SK-N-SH treated with all-trans-retinoic acid at 6 μM for 48 hours (cell line): ENCODE data around the gene ACAA1.
A peak's percentile ranks its signal among the peaks of the same experiment; 100 is the strongest.

ENCODE experiments used
- ATAC-seq: fragments of 200-7000 bp; cut with Tn5 transposase; 3 replicates; pipeline ENCODE4 v1.9.1; 2020; ENCODE audit warnings: mild to moderate bottlenecking, moderate library complexity
- ARNTL ChIP-seq: fragments of 450-650 bp; formaldehyde crosslinking; IDR thresholded peaks from 2 replicates; pipeline ENCODE4 v1.5.0; 2020; ENCODE audit warnings: low read depth, mild to moderate bottlenecking, moderate library complexity, borderline replicate concordance
- BACH2 ChIP-seq: fragments of 250-450 bp; sonication (Bioruptor Pico); IDR thresholded peaks from 2 replicates; pipeline ENCODE4 v1.9.0; 2021; ENCODE audit warnings: mild to moderate bottlenecking, borderline replicate concordance
- CSDC2 ChIP-seq: fragments of 250-450 bp; sonication (Bioruptor Pico); IDR thresholded peaks from 2 replicates; pipeline ENCODE4 v1.5.0; 2020; ENCODE audit warnings: mild to moderate bottlenecking, moderate library complexity
- ESRRG ChIP-seq: fragments of 250-450 bp; sonication (Bioruptor Pico); IDR thresholded peaks from 2 replicates; pipeline ENCODE4 v1.6.1; 2021; ENCODE audit warnings: mild to moderate bottlenecking
- ISL1 ChIP-seq: fragments of 250-450 bp; sonication (Bioruptor Pico); IDR thresholded peaks from 2 replicates; pipeline ENCODE4 v2.1.2; 2022; ENCODE audit warnings: mild to moderate bottlenecking, moderate library complexity
- OSR1 ChIP-seq: fragments of 250-450 bp; sonication (Bioruptor Pico); IDR thresholded peaks from 2 replicates; pipeline ENCODE4 v1.8.0; 2022; ENCODE audit warnings: moderate library complexity, mild to moderate bottlenecking, inconsistent platforms
- RARB ChIP-seq: fragments of 250-450 bp; sonication (Bioruptor Pico); IDR thresholded peaks from 2 replicates; pipeline ENCODE4 v1.8.0; 2021; ENCODE audit warnings: mild to moderate bottlenecking, moderate library complexity
- SNAI2 ChIP-seq: fragments of 250-450 bp; sonication (Bioruptor Pico); IDR thresholded peaks from 2 replicates; pipeline ENCODE4 v1.5.0; 2020; ENCODE audit warnings: mild to moderate bottlenecking, moderate library complexity
- TCF4 ChIP-seq: fragments of 250-450 bp; sonication (Bioruptor Pico); IDR thresholded peaks from 2 replicates; pipeline ENCODE4 v1.8.0; 2021; ENCODE audit warnings: mild to moderate bottlenecking, moderate library complexity, borderline replicate concordance
- TOX ChIP-seq: fragments of 250-450 bp; sonication (Bioruptor Pico); IDR thresholded peaks from 2 replicates; pipeline ENCODE4 v1.8.0; 2021; ENCODE audit warnings: mild to moderate bottlenecking, moderate library complexity, borderline replicate concordance
- ZC3H10 ChIP-seq: fragments of 250-450 bp; sonication (Bioruptor Pico); IDR thresholded peaks from 2 replicates; pipeline ENCODE4 v1.5.1; 2021; ENCODE audit warnings: mild to moderate bottlenecking, moderate library complexity
- ZFP3 ChIP-seq: fragments of 250-450 bp; sonication (Bioruptor Pico); IDR thresholded peaks from 2 replicates; pipeline ENCODE4 v1.5.0; 2020; ENCODE audit warnings: mild to moderate bottlenecking, moderate library complexity
- ZFP30 ChIP-seq: fragments of 450-650 bp; formaldehyde crosslinking; IDR thresholded peaks from 2 replicates; pipeline ENCODE4 v1.5.0; 2022; ENCODE audit warnings: mild to moderate bottlenecking, moderate library complexity
- ZNF565 ChIP-seq: fragments of 450-650 bp; formaldehyde crosslinking; conservative IDR thresholded peaks from 2 replicates; pipeline ENCODE4 v1.5.0; 2020; ENCODE audit warnings: low read depth, mild to moderate bottlenecking, moderate library complexity
- ZNF8 ChIP-seq: fragments of 450-650 bp; formaldehyde crosslinking; IDR thresholded peaks from 2 replicates; pipeline ENCODE4 v1.5.0; 2020; ENCODE audit warnings: mild to moderate bottlenecking, moderate library complexity
- TF ChIP-seq, protein P1 (sequence below): fragments of 250-450 bp; sonication (Bioruptor Pico); IDR thresholded peaks from 2 replicates; pipeline ENCODE4 v1.8.0; 2021; ENCODE audit warnings: low read depth, mild to moderate bottlenecking, moderate library complexity, borderline replicate concordance
- TF ChIP-seq, protein P2 (sequence below): fragments of 250-450 bp; sonication (Bioruptor Pico); IDR thresholded peaks from 2 replicates; pipeline ENCODE4 v1.8.0; 2020; ENCODE audit warnings: mild to moderate bottlenecking, moderate library complexity, borderline replicate concordance
- TF ChIP-seq, protein P3 (sequence below): fragments of 250-450 bp; sonication (Bioruptor Pico); IDR thresholded peaks from 2 replicates; pipeline ENCODE4 v1.5.1; 2021; ENCODE audit warnings: mild to moderate bottlenecking, moderate library complexity
- TF ChIP-seq, protein P4 (sequence below): fragments of 250-450 bp; sonication (Bioruptor Pico); IDR thresholded peaks from 2 replicates; pipeline ENCODE4 v1.5.1; 2020; ENCODE audit warnings: low read depth, mild to moderate bottlenecking, moderate library complexity
- TF ChIP-seq, protein P5 (sequence below): fragments of 250-450 bp; sonication (Bioruptor Pico); IDR thresholded peaks from 2 replicates; pipeline ENCODE4 v1.5.0; 2020; ENCODE audit warnings: mild to moderate bottlenecking, moderate library complexity

Gene ACAA1

DNA sequence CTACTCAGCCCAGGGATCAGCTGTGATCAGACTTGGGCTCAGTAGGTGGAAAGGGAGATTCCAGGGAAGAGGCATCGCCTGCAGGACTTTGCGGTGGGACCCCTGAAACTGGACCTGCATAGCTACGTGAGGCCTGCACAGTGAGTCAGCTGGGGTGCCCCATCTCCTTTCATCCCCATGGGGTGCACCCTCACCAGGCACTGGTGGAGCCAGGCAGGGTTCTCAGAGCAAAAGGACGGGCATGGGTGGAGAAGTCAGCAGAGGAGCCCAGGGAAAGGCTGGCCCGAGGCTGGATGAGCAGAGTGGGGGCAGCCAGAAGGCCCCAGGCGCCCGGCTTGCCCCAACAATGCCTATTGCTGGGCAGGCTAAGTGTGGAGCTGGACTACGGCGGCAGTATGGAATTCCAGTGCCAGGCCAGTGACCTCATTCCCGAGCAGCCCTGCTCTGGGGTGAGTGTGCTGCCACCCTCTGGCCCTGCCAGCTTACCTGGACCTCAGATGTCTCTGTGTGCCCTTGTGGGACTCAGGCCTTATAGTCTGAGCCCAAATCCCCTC is 19.7 kb downstream of the ACAA1 start:
- no peak for TF ChIP-seq TOX
- TF ChIP-seq ZNF565 (CRISPR knock-in tag): no peak
- TF ChIP-seq CSDC2 (CRISPR knock-in tag): no peak
- no peak for TF ChIP-seq OSR1 (CRISPR knock-in tag)
- no peak for TF ChIP-seq RARB (CRISPR knock-in tag)
- no peak for TF ChIP-seq ZFP30 (CRISPR knock-in tag)
- TF ChIP-seq ESRRG: no peak
- TF ChIP-seq, protein P1, sequence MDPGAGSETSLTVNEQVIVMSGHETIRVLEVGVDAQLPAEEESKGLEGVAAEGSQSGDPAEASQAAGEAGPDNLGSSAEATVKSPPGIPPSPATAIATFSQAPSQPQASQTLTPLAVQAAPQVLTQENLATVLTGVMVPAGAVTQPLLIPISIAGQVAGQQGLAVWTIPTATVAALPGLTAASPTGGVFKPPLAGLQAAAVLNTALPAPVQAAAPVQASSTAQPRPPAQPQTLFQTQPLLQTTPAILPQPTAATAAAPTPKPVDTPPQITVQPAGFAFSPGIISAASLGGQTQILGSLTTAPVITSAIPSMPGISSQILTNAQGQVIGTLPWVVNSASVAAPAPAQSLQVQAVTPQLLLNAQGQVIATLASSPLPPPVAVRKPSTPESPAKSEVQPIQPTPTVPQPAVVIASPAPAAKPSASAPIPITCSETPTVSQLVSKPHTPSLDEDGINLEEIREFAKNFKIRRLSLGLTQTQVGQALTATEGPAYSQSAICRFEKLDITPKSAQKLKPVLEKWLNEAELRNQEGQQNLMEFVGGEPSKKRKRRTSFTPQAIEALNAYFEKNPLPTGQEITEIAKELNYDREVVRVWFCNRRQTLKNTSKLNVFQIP (CRISPR knock-in tag): no peak
- TF ChIP-seq ZNF8: no peak
- TF ChIP-seq, protein P2, sequence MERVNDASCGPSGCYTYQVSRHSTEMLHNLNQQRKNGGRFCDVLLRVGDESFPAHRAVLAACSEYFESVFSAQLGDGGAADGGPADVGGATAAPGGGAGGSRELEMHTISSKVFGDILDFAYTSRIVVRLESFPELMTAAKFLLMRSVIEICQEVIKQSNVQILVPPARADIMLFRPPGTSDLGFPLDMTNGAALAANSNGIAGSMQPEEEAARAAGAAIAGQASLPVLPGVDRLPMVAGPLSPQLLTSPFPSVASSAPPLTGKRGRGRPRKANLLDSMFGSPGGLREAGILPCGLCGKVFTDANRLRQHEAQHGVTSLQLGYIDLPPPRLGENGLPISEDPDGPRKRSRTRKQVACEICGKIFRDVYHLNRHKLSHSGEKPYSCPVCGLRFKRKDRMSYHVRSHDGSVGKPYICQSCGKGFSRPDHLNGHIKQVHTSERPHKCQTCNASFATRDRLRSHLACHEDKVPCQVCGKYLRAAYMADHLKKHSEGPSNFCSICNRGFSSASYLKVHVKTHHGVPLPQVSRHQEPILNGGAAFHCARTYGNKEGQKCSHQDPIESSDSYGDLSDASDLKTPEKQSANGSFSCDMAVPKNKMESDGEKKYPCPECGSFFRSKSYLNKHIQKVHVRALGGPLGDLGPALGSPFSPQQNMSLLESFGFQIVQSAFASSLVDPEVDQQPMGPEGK (CRISPR knock-in tag): no peak
- TF ChIP-seq, protein P3, sequence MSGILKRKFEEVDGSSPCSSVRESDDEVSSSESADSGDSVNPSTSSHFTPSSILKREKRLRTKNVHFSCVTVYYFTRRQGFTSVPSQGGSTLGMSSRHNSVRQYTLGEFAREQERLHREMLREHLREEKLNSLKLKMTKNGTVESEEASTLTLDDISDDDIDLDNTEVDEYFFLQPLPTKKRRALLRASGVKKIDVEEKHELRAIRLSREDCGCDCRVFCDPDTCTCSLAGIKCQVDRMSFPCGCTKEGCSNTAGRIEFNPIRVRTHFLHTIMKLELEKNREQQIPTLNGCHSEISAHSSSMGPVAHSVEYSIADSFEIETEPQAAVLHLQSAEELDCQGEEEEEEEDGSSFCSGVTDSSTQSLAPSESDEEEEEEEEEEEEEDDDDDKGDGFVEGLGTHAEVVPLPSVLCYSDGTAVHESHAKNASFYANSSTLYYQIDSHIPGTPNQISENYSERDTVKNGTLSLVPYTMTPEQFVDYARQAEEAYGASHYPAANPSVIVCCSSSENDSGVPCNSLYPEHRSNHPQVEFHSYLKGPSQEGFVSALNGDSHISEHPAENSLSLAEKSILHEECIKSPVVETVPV: no peak
- TF ChIP-seq SNAI2: no peak
- no peak for TF ChIP-seq TCF4 (CRISPR knock-in tag)
- TF ChIP-seq, protein P4, sequence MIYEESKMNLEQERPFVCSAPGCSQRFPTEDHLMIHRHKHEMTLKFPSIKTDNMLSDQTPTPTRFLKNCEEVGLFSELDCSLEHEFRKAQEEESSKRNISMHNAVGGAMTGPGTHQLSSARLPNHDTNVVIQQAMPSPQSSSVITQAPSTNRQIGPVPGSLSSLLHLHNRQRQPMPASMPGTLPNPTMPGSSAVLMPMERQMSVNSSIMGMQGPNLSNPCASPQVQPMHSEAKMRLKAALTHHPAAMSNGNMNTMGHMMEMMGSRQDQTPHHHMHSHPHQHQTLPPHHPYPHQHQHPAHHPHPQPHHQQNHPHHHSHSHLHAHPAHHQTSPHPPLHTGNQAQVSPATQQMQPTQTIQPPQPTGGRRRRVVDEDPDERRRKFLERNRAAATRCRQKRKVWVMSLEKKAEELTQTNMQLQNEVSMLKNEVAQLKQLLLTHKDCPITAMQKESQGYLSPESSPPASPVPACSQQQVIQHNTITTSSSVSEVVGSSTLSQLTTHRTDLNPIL: no peak
- no peak for TF ChIP-seq ZC3H10 (CRISPR knock-in tag)
- no peak for TF ChIP-seq ARNTL (CRISPR knock-in tag)
- TF ChIP-seq, all 23 proteins: peak for 0
- ATAC-seq: peak; percentile 35

DNA sequence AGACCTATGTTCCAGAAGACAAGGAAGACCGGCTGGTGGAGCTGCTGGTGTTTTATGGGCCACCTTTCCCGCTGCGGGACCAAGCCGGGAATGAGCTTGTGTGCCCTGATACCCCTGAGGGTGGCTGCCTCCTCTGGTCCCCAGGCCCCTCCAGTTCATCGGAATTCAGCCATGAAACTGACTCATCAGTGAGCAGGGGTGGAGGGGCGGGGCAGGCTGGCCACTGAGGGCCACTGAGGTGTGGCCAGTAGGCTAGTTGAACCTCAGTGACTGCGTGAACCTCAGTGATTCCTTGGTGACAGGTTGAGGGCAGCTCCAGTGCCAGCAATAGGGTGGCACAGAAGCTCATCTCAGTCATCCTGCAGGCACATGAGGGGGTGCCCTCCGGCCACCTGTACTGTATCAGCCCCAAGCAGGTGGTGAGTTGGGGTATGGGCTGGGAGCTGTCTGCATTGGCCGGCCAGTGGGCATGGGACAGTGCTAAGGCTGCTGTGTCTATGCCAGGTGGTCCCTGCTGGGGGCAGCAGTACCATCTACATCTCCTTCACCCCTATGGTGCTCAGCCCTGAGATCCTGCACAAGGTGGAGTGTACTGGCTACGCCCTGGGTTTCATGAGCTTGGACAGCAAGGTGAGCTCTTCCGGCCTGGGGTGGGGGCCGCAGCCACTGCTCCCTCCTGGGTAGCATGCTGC is 20.3 kb downstream of the ACAA1 start:
- peak; percentile 4; the same call in 2 of the 3 replicates for ATAC-seq
- no peak for TF ChIP-seq BACH2 (CRISPR knock-in tag)
- no peak for TF ChIP-seq ISL1 (CRISPR knock-in tag)
- no peak for TF ChIP-seq CSDC2 (CRISPR knock-in tag)
- TF ChIP-seq, protein P4: no peak
- no peak for TF ChIP-seq TCF4 (CRISPR knock-in tag)
- no peak for TF ChIP-seq ESRRG
- TF ChIP-seq ZNF565 (CRISPR knock-in tag): no peak
- no peak for TF ChIP-seq ZFP3 (CRISPR knock-in tag)
- TF ChIP-seq, protein P5, sequence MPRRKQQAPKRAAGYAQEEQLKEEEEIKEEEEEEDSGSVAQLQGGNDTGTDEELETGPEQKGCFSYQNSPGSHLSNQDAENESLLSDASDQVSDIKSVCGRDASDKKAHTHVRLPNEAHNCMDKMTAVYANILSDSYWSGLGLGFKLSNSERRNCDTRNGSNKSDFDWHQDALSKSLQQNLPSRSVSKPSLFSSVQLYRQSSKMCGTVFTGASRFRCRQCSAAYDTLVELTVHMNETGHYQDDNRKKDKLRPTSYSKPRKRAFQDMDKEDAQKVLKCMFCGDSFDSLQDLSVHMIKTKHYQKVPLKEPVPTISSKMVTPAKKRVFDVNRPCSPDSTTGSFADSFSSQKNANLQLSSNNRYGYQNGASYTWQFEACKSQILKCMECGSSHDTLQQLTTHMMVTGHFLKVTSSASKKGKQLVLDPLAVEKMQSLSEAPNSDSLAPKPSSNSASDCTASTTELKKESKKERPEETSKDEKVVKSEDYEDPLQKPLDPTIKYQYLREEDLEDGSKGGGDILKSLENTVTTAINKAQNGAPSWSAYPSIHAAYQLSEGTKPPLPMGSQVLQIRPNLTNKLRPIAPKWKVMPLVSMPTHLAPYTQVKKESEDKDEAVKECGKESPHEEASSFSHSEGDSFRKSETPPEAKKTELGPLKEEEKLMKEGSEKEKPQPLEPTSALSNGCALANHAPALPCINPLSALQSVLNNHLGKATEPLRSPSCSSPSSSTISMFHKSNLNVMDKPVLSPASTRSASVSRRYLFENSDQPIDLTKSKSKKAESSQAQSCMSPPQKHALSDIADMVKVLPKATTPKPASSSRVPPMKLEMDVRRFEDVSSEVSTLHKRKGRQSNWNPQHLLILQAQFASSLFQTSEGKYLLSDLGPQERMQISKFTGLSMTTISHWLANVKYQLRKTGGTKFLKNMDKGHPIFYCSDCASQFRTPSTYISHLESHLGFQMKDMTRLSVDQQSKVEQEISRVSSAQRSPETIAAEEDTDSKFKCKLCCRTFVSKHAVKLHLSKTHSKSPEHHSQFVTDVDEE (CRISPR knock-in tag): no peak
